NB4 (cell line): Measurements from ENCODE around the gene TTLL6.

Experiments
- CTCF ChIP-seq: IDR thresholded peaks from one replicate; pipeline ENCODE4 v1.5.1; 2012; ENCODE audit warnings: low read depth, low read length
- MAX ChIP-seq: IDR thresholded peaks from 2 replicates; pipeline ENCODE4 v1.6.1; 2011; ENCODE audit warnings: low read depth, low read length
- POLR2A ChIP-seq: IDR thresholded peaks from 2 replicates; pipeline ENCODE4 v1.6.1; 2011; ENCODE audit warnings: mild to moderate bottlenecking; ENCODE audit not compliant: insufficient read length; ENCODE audit errors: extremely low read depth

GRCh38 chr17:48717367-48718226, 99.4 kb downstream of the TTLL6 start:
- TF ChIP-seq CTCF (no peak), POLR2A (no peak), MAX (no peak)
